T-helper 1 cell treated with Interleukin-12 subunit alpha and Interleukin-12 subunit beta and Interleukin-4 antibody, amounts not matched to agents 30 μg/mL and 1 μg/mL, for 36 hours (primary cell): ENCODE measurements around the gene NLRP12.
A peak's percentile ranks its signal among the peaks of the same experiment; 100 is the strongest.
"Not testable (repeated sequence)": the region's sequence is repeated elsewhere in the genome, so short reads cannot be mapped to it uniquely, and the experiment has no call there.

Experiments
- H3K27ac Mint-ChIP-seq: one replicate; pipeline ENCODE4 v1.8.0; 2021; ENCODE audit warnings: mild to moderate bottlenecking, mixed read lengths
- H3K27me3 Mint-ChIP-seq: one replicate; pipeline ENCODE4 v1.8.0; 2021; ENCODE audit warnings: low read depth, mixed read lengths
- H3K36me3 Mint-ChIP-seq: one replicate; pipeline ENCODE4 v1.8.0; 2021; ENCODE audit warnings: low read depth, mixed read lengths
- H3K4me1 Mint-ChIP-seq: one replicate; pipeline ENCODE4 v1.8.0; 2021; ENCODE audit warnings: low read depth, mixed read lengths
- H3K4me3 Mint-ChIP-seq: one replicate; pipeline ENCODE4 v1.8.0; 2021; ENCODE audit warnings: mild to moderate bottlenecking, moderate library complexity, mixed read lengths
- H3K9me3 Mint-ChIP-seq: one replicate; pipeline ENCODE4 v1.8.0; 2021; ENCODE audit warnings: mixed read lengths

The NLRP12 gene

GRCh38 chr19:53824134-53824611, at the start of gene NLRP12:
NLRP12 (minus strand) TSS chr19:53824314; CDS start chr19:53824174, 140 bp downstream.
- no peaks in the 10 kb centered on the region for H3K36me3 Mint-ChIP-seq
- H3K4me1 Mint-ChIP-seq, result peaks cover 3% of the 10 kb centered on the region
- no peak within 1 kb of the TSS for H3K27ac Mint-ChIP-seq
- H3K4me3 Mint-ChIP-seq, result no peak within 1 kb of the TSS
- peaks cover 10% of the 10 kb centered on the region for H3K27me3 Mint-ChIP-seq
- no peaks in the 10 kb centered on the region for H3K9me3 Mint-ChIP-seq

DNA sequence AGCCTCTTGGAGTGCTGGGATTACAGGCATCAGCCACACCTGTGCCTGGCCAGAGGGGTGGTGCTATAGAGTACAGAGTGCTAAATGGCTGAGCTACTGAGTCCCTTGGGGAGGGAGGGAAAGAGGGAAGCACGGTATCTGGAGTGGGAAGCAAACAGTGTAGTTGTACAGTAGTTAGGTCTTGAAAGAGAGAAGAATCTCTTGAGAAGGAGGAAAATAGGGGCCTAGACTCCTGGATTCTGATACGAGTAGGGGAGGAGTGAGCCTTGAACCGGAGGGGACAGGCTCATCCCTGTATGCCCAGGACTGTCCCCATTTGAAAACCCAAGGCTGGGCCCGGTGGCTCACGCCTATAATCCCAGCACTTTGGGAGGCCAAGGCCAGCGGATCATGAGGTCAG, 48.6 kb upstream of the NLRP12 start:
- peak overlapping the region; percentile 35 for H3K4me3 Mint-ChIP-seq
- peaks cover 43% of the 10 kb centered on the region for H3K36me3 Mint-ChIP-seq

DNA sequence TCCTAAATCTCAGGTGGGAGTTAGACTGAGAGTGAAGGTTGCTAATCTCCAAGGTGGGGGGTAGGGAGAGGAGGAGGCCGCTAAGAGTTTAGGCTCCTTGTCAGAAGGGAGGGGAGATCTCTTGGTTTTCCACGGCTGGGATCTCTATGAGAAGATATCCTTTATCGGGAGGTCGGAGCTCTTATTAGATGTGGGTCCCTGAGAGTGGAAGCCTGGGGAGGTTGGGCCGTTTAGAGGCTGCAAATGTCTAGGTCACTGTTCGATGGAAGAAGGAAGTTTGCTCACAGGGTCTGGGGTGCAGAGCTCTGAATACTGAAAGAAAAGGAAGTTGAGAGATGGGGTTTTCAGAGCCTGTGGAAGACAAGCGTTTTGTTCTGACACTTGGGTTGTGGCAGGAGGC, 47.3 kb upstream of the NLRP12 start:
- H3K36me3 Mint-ChIP-seq, result peaks cover 34% of the 10 kb centered on the region
- peaks cover 52% of the 10 kb centered on the region for H3K4me1 Mint-ChIP-seq
- peak overlapping the region; percentile 83 for H3K27ac Mint-ChIP-seq

More for the DNA sequence above, 48.6 kb upstream of the NLRP12 start:
- Mint-ChIP-seq H3K9me3 (no peaks in the 10 kb centered on the region), H3K4me1 (peaks cover 54% of the 10 kb centered on the region), H3K27me3 (no peaks in the 10 kb centered on the region), H3K27ac (peak overlapping the region; percentile 39)

DNA sequence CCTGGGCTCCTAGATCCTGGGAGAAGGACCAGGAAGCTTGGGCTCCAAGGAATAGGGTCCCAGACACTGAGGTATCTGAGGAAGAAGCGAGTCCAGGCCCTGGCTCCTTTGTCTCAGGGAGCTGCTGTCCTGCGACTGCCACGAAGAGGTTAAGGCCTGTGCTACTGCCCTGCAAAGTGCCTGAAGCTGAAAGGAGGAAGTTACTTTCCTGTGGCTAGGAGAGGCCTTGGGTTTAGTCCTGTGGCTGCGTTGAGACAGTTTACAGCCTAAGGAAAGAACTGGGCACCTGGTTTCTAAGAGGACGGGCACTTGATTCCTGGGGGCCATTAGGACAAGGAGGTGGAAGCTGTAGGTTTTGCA, 46.4 kb upstream of the NLRP12 start:
- Mint-ChIP-seq H3K27me3 (no peaks in the 10 kb centered on the region), H3K4me1 (peaks cover 53% of the 10 kb centered on the region), H3K36me3 (peaks cover 30% of the 10 kb centered on the region)

More for the DNA sequence above, 47.3 kb upstream of the NLRP12 start:
- Mint-ChIP-seq H3K4me3 (peak overlapping the region; percentile 82), H3K9me3 (no peaks in the 10 kb centered on the region), H3K27me3 (no peaks in the 10 kb centered on the region)

GRCh38 chr19:53869805-53870484, 45.8 kb upstream of the NLRP12 start:
- H3K9me3 Mint-ChIP-seq, H3K27me3 Mint-ChIP-seq: not testable (repeated sequence)
- H3K4me3 Mint-ChIP-seq, result peak overlapping the region; percentile 96
- H3K27ac Mint-ChIP-seq, result peak overlapping the region; percentile 88
- peaks cover 30% of the 10 kb centered on the region for H3K36me3 Mint-ChIP-seq
- H3K4me1 Mint-ChIP-seq, result peaks cover 56% of the 10 kb centered on the region

More for the DNA sequence above, 46.4 kb upstream of the NLRP12 start:
- peak overlapping the region; percentile 79 for H3K27ac Mint-ChIP-seq
- no peaks in the 10 kb centered on the region for H3K9me3 Mint-ChIP-seq
- peak overlapping the region; percentile 82 for H3K4me3 Mint-ChIP-seq

GRCh38 chr19:53868892-53869804, 45.0 kb upstream of the NLRP12 start:
- H3K36me3 Mint-ChIP-seq, result peaks cover 22% of the 10 kb centered on the region
- no peaks in the 10 kb centered on the region for H3K27me3 Mint-ChIP-seq

DNA sequence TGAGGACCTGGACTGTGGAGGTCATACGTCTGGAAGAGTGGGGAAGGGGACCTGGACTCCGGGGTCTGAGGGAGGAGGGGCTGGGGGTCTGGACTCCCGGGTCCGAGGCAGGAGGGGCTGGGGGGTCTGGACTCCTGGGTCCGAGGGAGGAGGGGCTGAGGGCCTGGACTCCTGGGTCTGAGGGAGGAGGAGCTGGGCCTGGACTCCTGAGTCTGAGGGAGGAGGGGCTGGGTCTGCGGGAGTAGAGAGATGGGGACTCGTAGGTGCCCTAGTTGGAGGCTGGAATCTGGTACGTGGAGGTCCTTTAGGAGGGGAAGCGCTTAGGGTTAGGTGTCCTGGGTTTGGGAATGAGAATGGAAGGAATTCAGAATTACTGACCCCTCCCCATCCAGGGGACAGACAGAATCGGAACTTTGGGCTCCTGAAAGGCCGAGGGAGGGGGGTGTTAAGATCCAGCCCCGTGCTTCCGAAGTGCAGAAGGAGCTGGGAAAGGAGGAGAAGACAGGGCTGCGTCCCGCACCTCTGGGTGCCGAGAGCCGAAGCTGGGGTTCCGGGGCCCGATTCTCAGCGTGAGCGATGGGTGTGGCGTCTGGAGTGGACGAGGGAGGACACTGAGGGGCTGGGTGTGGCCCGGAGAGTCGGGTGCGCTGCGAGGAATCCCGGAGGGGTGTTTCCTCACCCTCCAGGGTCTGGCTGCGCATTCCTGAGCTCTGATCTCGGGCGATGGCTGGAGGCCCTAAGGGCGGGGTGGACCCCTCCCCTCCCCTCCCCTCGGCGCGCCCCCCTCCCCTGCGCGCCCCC, 44.2 kb upstream of the NLRP12 start:
- H3K9me3 Mint-ChIP-seq, result no peaks in the 10 kb centered on the region
- peak overlapping the region; percentile 96 for H3K4me3 Mint-ChIP-seq
- H3K27ac Mint-ChIP-seq, result peak overlapping the region; percentile 92
- peaks cover 42% of the 10 kb centered on the region for H3K4me1 Mint-ChIP-seq
- H3K36me3 Mint-ChIP-seq, result peaks cover 14% of the 10 kb centered on the region
- H3K27me3 Mint-ChIP-seq, result no peaks in the 10 kb centered on the region

More at GRCh38 chr19:53868892-53869804, 45.0 kb upstream of the NLRP12 start:
- H3K4me1 Mint-ChIP-seq, result peaks cover 51% of the 10 kb centered on the region
- no peaks in the 10 kb centered on the region for H3K9me3 Mint-ChIP-seq
- peak overlapping the region; percentile 96 for H3K4me3 Mint-ChIP-seq
- peak overlapping the region; percentile 88 for H3K27ac Mint-ChIP-seq

DNA sequence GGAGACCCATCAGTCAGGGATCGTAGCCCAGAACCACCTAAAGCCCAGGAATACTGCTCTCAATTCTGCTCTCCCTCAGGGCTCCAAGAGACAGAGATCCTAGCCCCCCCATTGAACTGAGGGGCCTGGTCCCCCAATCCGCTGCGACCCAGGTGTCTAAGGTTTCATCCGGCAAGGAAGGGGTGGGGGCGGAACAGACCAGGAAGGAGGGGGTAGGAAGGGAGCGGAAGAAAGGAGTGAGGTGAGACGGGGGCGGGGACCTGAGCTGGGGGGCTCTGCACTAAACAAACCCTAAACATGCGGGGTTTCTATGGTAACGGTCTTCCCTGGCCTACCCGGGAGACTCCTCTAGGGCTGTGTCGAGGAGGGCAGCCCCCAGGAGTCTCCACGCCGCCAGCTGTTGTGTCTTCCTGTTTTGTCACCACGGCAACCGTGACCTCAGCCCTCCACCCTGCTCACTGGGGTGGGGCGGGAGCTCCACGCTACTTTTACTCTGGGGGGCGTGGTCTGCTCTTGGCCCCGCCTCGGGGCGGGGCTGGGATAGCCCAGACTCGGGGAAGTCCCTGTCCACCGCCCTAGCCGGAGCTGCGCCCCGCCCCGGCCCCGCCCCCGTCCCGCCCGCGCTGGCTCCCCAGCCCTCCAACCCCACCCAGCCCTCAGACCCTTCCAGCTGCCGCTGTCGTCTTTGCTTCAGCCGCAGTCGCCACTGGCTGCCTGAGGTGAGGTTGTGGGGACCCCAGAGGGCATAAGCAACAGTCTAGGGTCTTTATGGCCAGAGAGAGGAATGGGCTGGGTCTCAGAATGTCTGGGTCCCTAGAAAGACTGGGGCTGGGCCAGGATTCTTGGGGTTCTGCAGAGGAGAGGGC, 43.3 kb upstream of the NLRP12 start, which contains the start of gene MYADM:
Gene MYADM, plus strand, starts transcription at position 659 of the 866 bp plus-strand sequence. CDS start 5,647 bp downstream, outside the sequence.
- Mint-ChIP-seq H3K36me3 (peaks cover 11% of the 10 kb centered on the region), H3K4me1 (peaks cover 38% of the 10 kb centered on the region), H3K4me3 (peak within 1 kb of the TSS; percentile 96), H3K9me3 (no peaks in the 10 kb centered on the region), H3K27ac (peak within 1 kb of the TSS; percentile 98), H3K27me3 (no peaks in the 10 kb centered on the region)

DNA sequence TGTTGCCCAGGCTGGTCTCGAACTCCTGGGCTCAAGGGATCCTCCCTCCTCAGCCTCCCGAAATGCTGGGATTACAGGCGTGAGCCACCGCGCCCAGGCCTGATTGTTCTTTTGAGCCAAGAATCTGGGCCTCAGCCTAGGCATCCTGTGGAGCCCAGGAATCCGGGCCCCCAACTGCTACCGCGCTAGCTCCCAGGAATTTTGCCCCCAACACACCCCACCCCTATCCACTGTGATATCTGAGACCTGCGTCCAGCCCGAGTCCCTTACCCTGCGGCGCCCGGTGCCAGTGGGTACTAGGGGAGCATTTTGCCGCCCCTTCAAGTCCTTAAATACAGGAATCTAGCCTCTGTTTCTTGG, 42.7 kb upstream of the NLRP12 start:
- Mint-ChIP-seq H3K27me3 (no peaks in the 10 kb centered on the region), H3K36me3 (peaks cover 11% of the 10 kb centered on the region), H3K4me3 (peak overlapping the region; percentile 86), H3K27ac (peak overlapping the region; percentile 98), H3K9me3 (no peaks in the 10 kb centered on the region), H3K4me1 (peaks cover 37% of the 10 kb centered on the region)

DNA sequence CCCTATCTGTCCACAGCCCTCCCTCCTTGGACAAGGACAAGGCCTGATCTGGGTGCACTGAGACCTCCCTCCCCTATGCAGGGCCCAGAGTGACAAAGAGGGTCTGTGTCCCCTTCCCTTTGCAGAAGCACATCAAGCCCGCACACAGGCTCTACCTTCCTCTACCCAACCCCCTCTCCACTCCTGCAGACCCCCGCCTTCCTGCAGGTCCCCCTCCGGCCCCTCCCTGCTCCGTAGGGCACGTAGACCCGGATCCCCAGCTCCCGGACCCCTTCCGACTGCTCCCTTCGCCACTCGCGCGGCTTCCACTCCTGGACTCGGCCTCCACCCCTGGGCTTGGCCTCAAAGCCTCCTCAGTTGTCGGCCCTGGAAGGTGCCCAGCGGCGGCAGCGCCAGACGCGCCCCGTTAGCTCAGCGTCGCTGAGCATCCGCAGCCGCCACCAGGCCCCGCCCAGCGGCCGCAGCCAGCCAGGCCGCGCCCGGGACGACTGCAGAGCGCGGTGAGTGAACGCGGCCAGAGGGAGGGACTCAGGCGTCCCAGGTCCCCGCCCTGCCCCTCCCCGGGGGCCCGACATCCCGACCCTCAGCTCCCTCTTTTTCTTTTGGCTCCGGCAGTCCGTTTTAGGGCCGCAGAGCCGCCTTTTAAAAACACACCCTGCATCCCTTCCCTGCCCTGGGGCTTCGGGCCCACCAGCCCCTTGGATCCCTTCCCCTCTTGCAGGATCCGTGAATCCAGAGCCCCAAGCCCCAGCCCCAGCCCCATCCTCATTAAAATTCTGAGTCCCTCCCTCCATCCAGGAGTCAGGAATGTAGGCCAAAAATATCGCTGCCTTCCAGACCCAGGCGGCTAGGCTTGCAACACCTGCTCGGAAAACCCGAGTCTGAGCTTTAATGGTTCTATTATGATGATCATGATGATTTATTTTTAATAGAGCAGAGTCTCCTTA, 42.1 kb upstream of the NLRP12 start:
- H3K27me3 Mint-ChIP-seq, result no peaks in the 10 kb centered on the region
- peak overlapping the region; percentile 98 for H3K27ac Mint-ChIP-seq
- H3K9me3 Mint-ChIP-seq, result no peaks in the 10 kb centered on the region
- peaks cover 6% of the 10 kb centered on the region for H3K36me3 Mint-ChIP-seq
- peak overlapping the region; percentile 86 for H3K4me3 Mint-ChIP-seq
- peaks cover 32% of the 10 kb centered on the region for H3K4me1 Mint-ChIP-seq

GRCh38 chr19:53865523-53865917, 41.4 kb upstream of the NLRP12 start:
- Mint-ChIP-seq H3K27ac (peak overlapping the region; percentile 92), H3K27me3 (no peaks in the 10 kb centered on the region), H3K4me1 (peaks cover 27% of the 10 kb centered on the region), H3K36me3 (peaks cover 2% of the 10 kb centered on the region), H3K9me3 (no peaks in the 10 kb centered on the region), H3K4me3 (peak overlapping the region; percentile 86)

GRCh38 chr19:53864308-53864836, 40.3 kb upstream of the NLRP12 start:
- Mint-ChIP-seq H3K27ac (no peak overlapping the region), H3K4me1 (peaks cover 26% of the 10 kb centered on the region), H3K27me3 (no peaks in the 10 kb centered on the region), H3K9me3 (no peaks in the 10 kb centered on the region), H3K36me3 (no peaks in the 10 kb centered on the region), H3K4me3 (no peak overlapping the region)
